Left forelimb (tissue), 1 donor: ENCODE results near the gene ITPR1.

Experiments used
- DNase-seq: peaks from one replicate; pipeline ENCODE4 v3.0.0-alpha.2; 2018; ENCODE audit warnings: low spot score

Gene ITPR1

DNA sequence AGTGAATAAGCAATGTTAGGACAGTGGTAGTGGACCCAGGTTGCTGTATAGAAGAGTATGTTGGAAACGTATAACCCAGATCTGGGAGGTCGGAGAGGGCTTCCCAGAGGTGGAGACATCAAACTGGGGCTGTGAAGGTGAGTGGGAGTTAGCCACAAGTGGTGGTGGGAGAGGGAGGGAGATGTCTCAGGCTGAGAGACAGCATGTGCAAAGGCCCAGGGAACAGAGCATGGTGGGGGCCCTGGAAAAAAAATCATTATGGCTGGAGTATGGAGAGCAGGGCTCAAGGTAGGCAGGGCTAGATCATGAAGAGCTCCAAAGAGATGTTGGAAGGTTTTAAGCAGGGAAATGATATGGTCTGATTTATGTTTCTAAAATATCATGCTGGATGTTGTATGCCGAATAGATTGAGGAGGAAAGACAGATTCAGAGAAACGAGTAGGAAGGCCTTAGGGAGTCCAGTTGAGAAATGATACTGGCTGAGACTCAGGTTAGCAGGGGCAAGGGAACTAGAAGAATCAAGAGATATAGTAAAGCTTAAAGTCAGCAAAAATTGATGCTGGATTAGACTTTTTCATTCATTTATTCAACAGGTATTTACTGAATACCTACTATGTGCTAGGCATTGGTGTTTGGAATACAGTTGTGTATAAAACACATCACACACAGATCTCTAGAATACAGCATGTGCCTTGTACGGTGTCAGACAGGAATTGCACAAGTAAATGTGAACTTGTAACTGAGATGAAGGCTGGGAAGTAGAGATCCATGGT, 17.0 kb downstream of the ITPR1 start:
- no peak for DNase-seq

DNA sequence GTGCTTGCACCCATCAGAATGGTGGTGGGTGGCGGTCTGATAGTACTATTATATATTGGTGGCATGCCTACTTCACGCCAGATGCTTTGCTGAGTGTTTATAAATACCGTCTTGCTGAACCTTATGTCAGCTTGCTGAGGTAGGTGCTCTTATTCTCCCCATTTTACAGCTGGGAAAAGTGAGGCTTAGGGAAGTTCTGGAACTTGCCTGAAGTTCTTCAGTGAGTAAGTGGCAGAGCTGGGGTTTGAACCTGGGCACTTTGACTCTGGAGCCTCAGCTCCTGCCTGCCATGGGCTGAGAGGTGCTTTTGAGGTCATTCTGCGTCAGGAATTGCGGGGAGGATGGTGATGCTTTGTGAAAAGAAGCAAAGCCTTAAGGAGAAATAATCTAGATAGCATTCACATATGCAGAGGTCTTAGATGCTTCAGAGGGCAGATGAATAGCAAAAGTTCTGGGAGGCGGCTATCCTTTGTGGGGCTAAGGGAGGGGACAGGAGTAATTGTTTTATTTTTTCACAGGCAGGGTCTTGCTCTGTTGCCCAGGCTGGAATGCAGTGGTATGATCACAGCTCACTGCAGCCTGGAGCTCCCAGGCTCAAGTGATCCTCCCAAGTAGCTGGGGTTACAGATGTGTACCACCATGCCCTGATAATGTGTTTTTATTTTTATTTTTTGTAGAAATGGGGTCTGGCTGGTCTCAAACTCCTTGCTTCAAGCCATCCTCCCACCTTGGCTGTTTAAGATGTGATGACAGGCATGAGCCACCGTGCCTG, 18.5 kb downstream of the ITPR1 start:
- DNase-seq: no peak

- DNase-seq: no peak
Measured at GRCh38 chr3:4512895-4513616, 19.9 kb downstream of the ITPR1 start.

GRCh38 chr3:4514321-4514720, 21.2 kb downstream of the ITPR1 start:
- no peak for DNase-seq

DNA sequence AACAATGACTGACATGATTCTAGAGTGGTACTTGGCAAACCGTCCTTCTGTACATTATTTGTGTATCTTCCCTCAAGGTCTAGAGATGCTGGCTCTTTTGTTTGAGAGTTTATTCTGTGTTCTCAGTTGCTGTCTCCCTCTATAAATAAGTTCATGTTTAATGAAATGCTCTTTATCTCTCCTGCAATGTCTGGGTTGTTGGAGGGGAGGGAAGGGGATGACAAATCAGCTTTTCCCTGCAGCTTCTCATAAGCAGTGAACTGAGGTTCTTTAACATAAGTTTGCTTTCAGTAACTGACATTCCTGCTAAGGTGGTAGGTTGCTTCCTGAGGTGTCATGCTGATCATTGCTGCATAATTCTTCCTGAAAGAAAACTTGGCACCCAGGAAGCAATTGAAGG, 21.8 kb downstream of the ITPR1 start:
- no peak for DNase-seq

DNA sequence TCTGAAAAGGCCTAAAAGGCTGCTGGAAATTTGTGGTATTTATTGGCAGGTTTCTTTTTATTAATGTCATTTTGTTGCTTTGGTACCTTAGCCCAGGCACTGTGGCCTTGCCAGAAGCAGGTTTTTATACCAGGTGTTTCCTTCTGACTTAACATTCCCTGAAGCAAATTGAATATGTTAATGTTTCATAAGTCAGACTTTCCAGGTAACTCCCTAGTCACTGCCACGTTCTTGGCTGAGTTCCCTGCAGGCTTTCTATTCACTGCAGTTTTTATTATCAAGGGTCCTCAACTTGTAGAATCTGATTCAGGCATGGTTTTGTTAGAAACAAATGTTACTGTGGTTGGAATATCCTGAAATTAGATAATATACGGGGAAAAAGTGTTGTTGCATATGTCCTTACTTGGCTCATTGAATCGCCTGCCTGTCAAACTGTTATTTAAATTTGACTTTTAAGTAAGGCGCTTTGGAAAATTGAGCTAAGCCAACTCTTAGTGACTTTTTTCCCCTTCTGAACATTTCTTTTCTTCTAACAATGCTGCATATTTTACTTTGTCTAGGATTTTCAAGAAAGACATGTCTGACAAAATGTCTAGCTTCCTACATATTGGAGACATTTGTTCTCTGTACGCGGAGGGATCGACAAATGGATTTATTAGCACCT, 22.9 kb downstream of the ITPR1 start:
- DNase-seq: no peak

GRCh38 chr3:4517093-4517492, 23.9 kb downstream of the ITPR1 start:
- no peak for DNase-seq

- DNase-seq: no peak
Measured at GRCh38 chr3:4517643-4518311, 24.6 kb downstream of the ITPR1 start.

- no peak for DNase-seq
Measured at GRCh38 chr3:4520033-4520816, 27.1 kb downstream of the ITPR1 start.

GRCh38 chr3:4522947-4523346, 29.8 kb downstream of the ITPR1 start:
- DNase-seq: no peak

DNA sequence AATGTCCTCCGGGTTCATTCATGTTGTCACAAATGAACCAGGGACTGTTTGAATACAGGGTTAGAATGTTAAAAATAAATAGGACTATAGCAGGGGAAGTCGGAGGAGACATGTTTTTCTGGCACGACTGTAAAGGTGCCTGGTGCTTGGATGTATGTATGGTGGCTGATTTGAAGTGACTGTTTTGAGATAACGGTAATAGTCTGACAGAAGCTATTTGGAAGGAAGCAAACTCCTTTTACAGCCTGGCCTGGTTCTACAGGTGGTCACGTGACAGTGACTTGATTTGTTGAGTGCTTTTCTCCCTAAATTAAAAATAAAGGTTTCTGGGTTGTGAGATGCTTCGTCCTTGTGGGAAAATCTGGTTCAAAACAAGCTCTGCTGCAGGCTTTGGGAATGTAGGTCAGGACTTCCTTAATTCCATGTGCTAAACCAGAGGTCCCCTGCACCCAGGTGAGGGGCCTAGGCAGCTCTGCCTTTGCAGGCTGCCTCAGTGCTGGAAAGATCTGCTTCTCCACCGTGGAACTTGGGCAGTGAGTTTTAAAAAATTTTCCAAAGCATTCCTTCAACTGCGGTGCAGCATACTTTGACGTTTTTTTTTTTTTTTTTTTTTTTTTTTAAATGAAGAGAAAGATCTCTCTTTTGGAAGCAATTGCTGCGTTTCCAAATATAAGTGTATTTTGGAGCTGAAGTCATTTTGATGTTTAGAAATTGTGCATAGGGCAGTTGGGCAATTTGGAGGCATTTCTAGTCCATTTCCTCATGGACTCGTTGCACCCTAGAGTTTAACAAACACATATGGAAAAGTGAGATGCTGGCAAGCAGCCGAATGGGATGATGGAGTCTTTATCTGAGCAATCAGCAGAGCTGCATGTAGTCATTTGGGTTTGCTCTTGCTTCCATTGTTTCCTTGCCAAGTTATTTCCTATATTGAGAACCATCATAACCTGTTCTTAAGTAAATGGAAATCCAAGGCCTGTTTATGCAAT, 30.9 kb downstream of the ITPR1 start:
- DNase-seq: no peak

DNA sequence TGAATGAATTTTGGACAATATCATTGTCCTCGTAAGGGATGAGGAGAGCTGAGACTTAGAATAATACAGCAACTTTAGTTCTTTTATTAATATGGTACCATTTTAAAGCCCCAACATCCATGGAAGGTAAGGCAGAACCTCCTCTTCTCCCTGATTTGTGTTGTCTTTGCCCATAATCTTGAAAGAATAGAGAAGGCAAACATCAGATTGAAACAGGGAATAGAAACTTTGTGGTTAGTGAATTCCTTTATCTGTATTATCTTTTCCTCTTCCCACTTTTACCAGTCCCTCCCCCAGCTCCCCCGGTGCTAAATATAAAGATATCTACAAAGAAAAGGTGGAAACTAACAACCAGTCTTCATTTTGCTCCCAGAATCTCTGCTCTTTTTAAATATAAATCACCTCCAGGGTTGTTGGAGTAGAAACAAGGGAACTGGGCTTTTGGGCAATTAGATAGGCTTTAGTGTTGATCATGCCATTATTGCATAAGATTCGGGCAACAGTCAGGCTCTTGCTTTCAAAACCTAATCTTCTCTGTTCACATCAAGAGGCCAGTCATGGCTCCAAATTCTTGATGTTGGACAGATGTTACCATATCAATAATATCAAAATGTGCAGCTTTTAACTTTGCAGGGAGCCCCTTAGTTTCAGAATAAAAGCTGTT, 32.5 kb downstream of the ITPR1 start:
- no peak for DNase-seq

GRCh38 chr3:4528320-4528719, 35.2 kb downstream of the ITPR1 start:
- DNase-seq: no peak

DNA sequence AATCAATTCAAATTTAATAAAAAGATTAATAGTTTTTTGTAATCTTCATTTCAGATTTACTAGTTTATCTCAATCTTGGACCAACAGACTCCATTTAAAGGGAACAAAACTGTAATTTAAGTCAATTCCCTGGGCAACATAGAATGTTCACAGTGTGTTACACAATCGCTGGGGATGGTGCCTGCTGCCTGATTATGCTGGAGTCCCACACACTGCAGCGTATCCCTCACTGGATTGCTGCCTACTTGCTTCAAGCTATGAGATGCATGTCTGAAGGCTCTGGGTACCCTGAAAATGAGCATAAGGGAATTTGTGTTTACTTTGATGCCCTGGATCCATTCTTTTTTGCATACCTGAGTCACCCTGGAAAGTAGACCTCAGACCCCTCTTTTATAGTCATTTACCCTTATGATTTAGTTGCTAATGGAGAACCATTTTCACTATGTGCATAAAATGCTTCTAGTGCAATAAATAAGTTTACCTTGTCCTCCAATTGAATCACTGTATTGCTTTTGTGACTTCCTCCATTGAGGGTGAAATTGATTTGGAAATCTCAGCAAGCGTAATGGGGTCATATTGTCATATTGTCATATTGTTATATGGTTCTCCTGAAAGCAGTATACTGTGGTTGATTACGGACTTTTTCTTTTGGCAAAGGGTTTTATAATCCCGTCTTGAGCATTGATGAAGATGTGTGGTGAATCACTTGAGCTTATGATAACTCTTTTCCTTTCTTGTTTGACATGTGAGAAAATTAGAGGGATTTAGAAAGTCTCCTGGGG, 35.9 kb downstream of the ITPR1 start:
- DNase-seq: no peak

GRCh38 chr3:4529876-4530588, 36.9 kb downstream of the ITPR1 start:
- DNase-seq: no peak

- DNase-seq: no peak
Measured at GRCh38 chr3:4531478-4532025, 38.4 kb downstream of the ITPR1 start.

GRCh38 chr3:4532535-4533112, 39.5 kb downstream of the ITPR1 start:
- DNase-seq: no peak
